Natural killer cell (primary cell): ENCODE results near the gene MORN5. TPM values are rescaled to one million over a fixed set of nuclear protein-coding genes. Genes with fewer than 3 reads are reported as not detected.

Source experiments
- ATAC-seq, 3 donors: fragments of 150-1000 bp in 2 of 3; fragments of 200-7000 bp in 1 of 3; cut with Tn5 transposase; 1 replicate in 1 of 3; 2 replicates in 2 of 3; pipeline ENCODE4 v1.10.0; 2021; ENCODE audit warnings: mild to moderate bottlenecking in 2 of 3, moderate library complexity in 2 of 3
- DNase-seq, 2 donors: peaks; one replicate each; pipeline versions ENCODE4 v3.0.0 to v3.0.0-alpha.2; 2013 to 2021; ENCODE audit warnings: mixed read lengths in 1 of 2
- H3K27ac ChIP-seq: one replicate; pipeline ENCODE4 v1.5.1; 2013; ENCODE audit warnings: mild to moderate bottlenecking, low read length
- H3K27me3 ChIP-seq: one replicate; pipeline ENCODE4 v1.6.1; 2013; ENCODE audit warnings: low read length; ENCODE audit not compliant: control insufficient read depth, insufficient read depth
- H3K36me3 ChIP-seq: one replicate; pipeline ENCODE4 v1.6.1; 2013; ENCODE audit warnings: low read length; ENCODE audit not compliant: control insufficient read depth, insufficient read depth
- H3K4me1 ChIP-seq: one replicate; pipeline ENCODE4 v1.6.1; 2013; ENCODE audit warnings: low read length; ENCODE audit not compliant: control insufficient read depth, insufficient read depth
- H3K4me3 ChIP-seq: one replicate; pipeline ENCODE4 v1.5.1; 2013; ENCODE audit warnings: low read length
- H3K9me3 ChIP-seq: one replicate; pipeline ENCODE4 v1.6.1; 2013; ENCODE audit warnings: low read length; ENCODE audit not compliant: control insufficient read depth, insufficient read depth
- H3K27ac Mint-ChIP-seq, 2 donors: one replicate each; pipeline ENCODE4 v1.8.0; 2022; ENCODE audit warnings: mild to moderate bottlenecking in 2 of 2, mixed read lengths in 2 of 2, moderate library complexity in 1 of 2
- H3K27me3 Mint-ChIP-seq, 2 donors: one replicate each; pipeline ENCODE4 v1.8.0; 2022; ENCODE audit warnings: low read depth in 2 of 2, mixed read lengths in 2 of 2
- H3K36me3 Mint-ChIP-seq: one replicate; pipeline ENCODE4 v1.8.0; 2022; ENCODE audit warnings: mixed read lengths
- H3K4me1 Mint-ChIP-seq, 2 donors: one replicate each; pipeline ENCODE4 v1.8.0; 2022; ENCODE audit warnings: mixed read lengths in 2 of 2
- H3K4me3 Mint-ChIP-seq: one replicate; pipeline ENCODE4 v1.8.0; 2022; ENCODE audit warnings: mild to moderate bottlenecking, moderate library complexity, mixed read lengths
- H3K9me3 Mint-ChIP-seq, 2 donors: one replicate each; pipeline ENCODE4 v1.8.0; 2022; ENCODE audit warnings: mixed read lengths in 2 of 2
- WGBS: methylation state at CpG from one replicate; pipeline ENCODE4 v1.1.7; 2013; ENCODE audit warnings: missing lambda C conversion rate; ENCODE audit not compliant: insufficient coverage; 5-methylcytosine and 5-hydroxymethylcytosine counted together
- intact Hi-C: fragments of 100-400 bp; cut with micrococcal nuclease; formaldehyde crosslinking; loops from one replicate; pipeline ENCODE4 v1.14.2; 2022
- total RNA-seq, 4 donors: library from RNA; stranded (reverse); fragments of 120-200 nt in 1 of 4; gene quantifications; one replicate each; pipeline versions ENCODE4 v1.2.3 to v1.2.4, GENCODE V29; 2013 to 2022
- TF ChIP-seq, protein P1 (sequence below): fragments of 200-600 bp; IDR thresholded peaks from one replicate; pipeline ENCODE4 v1.8.0; 2022; ENCODE audit warnings: antibody characterized with exemption

Gene MORN5
- total RNA-seq, 3 donors from 2014 or later (not counting 1 experiment from before 2014, with no cell fraction given): not detected

DNA sequence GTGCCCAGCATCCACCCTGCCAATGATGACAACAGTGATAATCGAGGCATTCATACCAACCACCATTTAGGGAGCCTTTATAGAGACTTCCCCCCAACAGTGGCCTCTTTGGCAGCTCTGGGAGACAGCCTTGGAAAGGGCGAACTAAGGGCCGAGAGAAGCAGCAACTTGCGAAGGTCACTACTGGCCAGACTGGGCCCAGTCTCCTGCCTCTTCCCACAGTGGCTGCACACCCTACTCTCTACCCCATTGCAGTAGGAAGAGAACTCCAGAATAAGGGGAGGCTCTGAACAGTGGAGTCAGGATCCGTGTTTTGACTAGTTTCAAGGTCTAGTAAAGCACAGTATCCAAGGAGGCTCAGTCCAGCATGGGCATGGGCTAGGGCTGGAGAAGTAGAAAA lies 63.7 kb downstream of the MORN5 start:
- no peak overlapping the region for H3K4me3 ChIP-seq
- intact Hi-C loops: no loop called here
- no peak for DNase-seq
- no peaks in the 10 kb centered on the region for H3K36me3 ChIP-seq
- TF ChIP-seq, protein P1, sequence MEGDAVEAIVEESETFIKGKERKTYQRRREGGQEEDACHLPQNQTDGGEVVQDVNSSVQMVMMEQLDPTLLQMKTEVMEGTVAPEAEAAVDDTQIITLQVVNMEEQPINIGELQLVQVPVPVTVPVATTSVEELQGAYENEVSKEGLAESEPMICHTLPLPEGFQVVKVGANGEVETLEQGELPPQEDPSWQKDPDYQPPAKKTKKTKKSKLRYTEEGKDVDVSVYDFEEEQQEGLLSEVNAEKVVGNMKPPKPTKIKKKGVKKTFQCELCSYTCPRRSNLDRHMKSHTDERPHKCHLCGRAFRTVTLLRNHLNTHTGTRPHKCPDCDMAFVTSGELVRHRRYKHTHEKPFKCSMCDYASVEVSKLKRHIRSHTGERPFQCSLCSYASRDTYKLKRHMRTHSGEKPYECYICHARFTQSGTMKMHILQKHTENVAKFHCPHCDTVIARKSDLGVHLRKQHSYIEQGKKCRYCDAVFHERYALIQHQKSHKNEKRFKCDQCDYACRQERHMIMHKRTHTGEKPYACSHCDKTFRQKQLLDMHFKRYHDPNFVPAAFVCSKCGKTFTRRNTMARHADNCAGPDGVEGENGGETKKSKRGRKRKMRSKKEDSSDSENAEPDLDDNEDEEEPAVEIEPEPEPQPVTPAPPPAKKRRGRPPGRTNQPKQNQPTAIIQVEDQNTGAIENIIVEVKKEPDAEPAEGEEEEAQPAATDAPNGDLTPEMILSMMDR: no peak
- 91% methylated on average over 5 of the region's 5 CpGs for WGBS
- H3K36me3 Mint-ChIP-seq: no peaks in the 10 kb centered on the region
- H3K4me3 Mint-ChIP-seq: no peak overlapping the region
- H3K27ac Mint-ChIP-seq: no peak overlapping the region
- peaks cover 68 to 73% of the 10 kb centered on the region in 2 donors for H3K27me3 Mint-ChIP-seq
- H3K27me3 ChIP-seq: peaks cover 35% of the 10 kb centered on the region
- H3K4me1 Mint-ChIP-seq: peaks cover 17 to 20% of the 10 kb centered on the region in 2 donors
- H3K4me1 ChIP-seq: peaks cover 21% of the 10 kb centered on the region
- no peaks in the 10 kb centered on the region for H3K9me3 Mint-ChIP-seq
- ATAC-seq: no peak
- H3K27ac ChIP-seq: no peak overlapping the region
- no peaks in the 10 kb centered on the region for H3K9me3 ChIP-seq

GRCh38 chr9:122225312-122226141 lies 65.8 kb downstream of the MORN5 start:
- H3K4me3 Mint-ChIP-seq: no peak overlapping the region
- Histone ChIP-seq H3K9me3 (no peaks in the 10 kb centered on the region), H3K27ac (no peak overlapping the region), H3K4me1 (peaks cover 3% of the 10 kb centered on the region), H3K36me3 (no peaks in the 10 kb centered on the region), H3K4me3 (no peak overlapping the region), H3K27me3 (peaks cover 30% of the 10 kb centered on the region)
- intact Hi-C loops: no loop called here
- peaks cover 49 to 53% of the 10 kb centered on the region in 2 donors for H3K27me3 Mint-ChIP-seq
- DNase-seq (no peak), ATAC-seq (no peak)
- peaks cover 0 to 6% of the 10 kb centered on the region in 2 donors for H3K4me1 Mint-ChIP-seq
- no peaks in the 10 kb centered on the region for H3K9me3 Mint-ChIP-seq
- TF ChIP-seq, protein P1: no peak
- no peaks in the 10 kb centered on the region for H3K36me3 Mint-ChIP-seq
- 90% methylated on average over 51 of the region's 51 CpGs for WGBS
- H3K27ac Mint-ChIP-seq: no peak overlapping the region

DNA sequence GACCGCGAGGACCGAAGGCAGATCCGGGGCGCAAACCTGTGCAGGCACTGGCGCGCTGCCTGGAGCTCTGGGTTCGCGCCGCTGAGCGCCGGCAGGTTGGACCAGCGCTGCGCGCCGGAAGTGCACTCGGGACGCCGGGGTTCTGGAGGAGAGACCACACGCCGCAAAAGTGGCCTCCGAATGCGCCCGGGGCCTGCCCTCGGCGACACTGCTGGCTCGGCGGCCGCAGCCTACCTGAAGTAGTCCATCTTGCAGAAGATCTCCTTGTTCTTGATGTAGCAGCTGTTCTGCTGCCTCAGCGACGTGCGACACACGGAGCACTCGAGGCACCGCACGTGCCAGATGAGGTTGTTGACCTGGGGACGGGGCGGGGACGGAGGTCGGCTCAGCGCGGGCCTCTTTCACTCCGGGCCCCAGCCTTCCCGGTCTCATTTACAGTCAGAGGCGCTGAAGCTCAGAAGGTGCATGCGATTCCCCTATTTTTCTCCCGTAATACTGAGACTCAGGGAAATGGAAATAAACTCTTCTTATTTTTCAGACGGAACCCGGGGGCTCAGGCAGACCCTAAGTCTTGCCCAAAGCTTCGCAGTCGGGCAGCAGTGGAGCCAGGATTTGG lies 66.5 kb downstream of the MORN5 start:
- DNase-seq (no peak), ATAC-seq (no peak)
- no peaks in the 10 kb centered on the region for H3K9me3 ChIP-seq
- intact Hi-C loops: no loop called here
- Mint-ChIP-seq H3K27me3 (peaks cover 43 to 51% of the 10 kb centered on the region in 2 donors), H3K4me1 (peaks cover 0 to 6% of the 10 kb centered on the region in 2 donors), H3K36me3 (no peaks in the 10 kb centered on the region), H3K27ac (no peak overlapping the region), H3K9me3 (no peaks in the 10 kb centered on the region), H3K4me3 (no peak overlapping the region)
- WGBS: 92% methylated on average over 51 of the region's 51 CpGs
- H3K27me3 ChIP-seq: peaks cover 25% of the 10 kb centered on the region
- no peak overlapping the region for H3K4me3 ChIP-seq
- H3K4me1 ChIP-seq: peaks cover 3% of the 10 kb centered on the region
- H3K27ac ChIP-seq: no peak overlapping the region
- H3K36me3 ChIP-seq: no peaks in the 10 kb centered on the region
- TF ChIP-seq, protein P1: no peak
